ENCODE measurements around the gene ERGIC1. TPM values are rescaled to one million over a fixed set of nuclear protein-coding genes. Genes with fewer than 3 reads are reported as not detected.

ERGIC1 gene
- total RNA-seq, 1 donor from 2014 or later, result 184 TPM

DNA sequence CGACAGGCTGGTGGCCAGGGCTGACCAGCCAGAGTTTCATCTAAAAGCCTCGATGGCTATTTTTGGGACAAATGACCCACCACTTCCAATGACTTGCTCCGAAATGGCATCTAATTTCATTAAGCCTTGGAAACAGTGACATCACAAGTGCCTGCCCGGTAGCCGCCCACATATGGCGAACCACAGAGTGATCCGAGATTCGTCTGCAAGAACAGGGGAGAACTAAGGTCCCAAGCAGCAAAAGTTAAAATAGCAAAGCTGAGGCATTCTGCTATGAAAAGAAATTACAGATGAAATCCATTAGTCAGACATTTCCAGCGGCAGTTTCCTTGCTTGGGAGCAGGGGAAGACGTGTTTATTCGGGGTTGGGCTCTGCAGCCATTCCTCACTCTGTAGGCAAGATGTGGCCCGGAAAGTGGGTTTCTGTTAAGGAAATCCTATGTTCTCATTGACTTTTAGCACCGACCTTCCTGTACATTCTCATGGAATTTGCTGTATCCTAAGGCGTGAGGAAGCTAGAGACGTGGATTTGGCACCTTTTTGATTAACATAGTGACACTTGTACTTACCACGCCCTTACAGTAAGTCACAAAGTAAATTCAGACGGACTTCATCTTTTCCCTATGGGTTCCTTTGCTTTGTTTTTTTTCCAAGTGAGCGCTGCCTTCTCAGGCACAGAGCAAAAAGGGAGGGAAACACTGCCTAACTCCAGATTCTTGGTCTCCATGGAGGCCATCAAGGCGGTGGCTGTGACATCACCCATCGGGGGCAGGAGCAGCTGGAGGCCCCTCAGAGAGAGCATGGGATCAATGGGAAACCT is 45.1 kb downstream of the ERGIC1 start:
- no peaks in the 10 kb centered on the region for H3K36me3 ChIP-seq
- H3K4me1 ChIP-seq, result peaks cover 9 to 36% of the 10 kb centered on the region in 2 donors
- peak overlapping the region; percentile 99 for H3K27ac ChIP-seq
- peak; percentile 69 to 94 for DNase-seq (ENCODE audit: low spot score in 2 of 2)
- intact Hi-C loops (cut with DNase I), result no loop called here
- TF ChIP-seq, protein P1, sequence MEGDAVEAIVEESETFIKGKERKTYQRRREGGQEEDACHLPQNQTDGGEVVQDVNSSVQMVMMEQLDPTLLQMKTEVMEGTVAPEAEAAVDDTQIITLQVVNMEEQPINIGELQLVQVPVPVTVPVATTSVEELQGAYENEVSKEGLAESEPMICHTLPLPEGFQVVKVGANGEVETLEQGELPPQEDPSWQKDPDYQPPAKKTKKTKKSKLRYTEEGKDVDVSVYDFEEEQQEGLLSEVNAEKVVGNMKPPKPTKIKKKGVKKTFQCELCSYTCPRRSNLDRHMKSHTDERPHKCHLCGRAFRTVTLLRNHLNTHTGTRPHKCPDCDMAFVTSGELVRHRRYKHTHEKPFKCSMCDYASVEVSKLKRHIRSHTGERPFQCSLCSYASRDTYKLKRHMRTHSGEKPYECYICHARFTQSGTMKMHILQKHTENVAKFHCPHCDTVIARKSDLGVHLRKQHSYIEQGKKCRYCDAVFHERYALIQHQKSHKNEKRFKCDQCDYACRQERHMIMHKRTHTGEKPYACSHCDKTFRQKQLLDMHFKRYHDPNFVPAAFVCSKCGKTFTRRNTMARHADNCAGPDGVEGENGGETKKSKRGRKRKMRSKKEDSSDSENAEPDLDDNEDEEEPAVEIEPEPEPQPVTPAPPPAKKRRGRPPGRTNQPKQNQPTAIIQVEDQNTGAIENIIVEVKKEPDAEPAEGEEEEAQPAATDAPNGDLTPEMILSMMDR (IDR thresholded peaks at IDR 0.05), result no peak
- H3K4me3 ChIP-seq, result peak overlapping the region; percentile 22
- H3K9me3 ChIP-seq, result no peaks in the 10 kb centered on the region
- no peaks in the 10 kb centered on the region for H3K27me3 ChIP-seq

- Histone ChIP-seq H3K9me3 (no peaks in the 10 kb centered on the region), H3K27ac (peak overlapping the region; percentile 99), H3K36me3 (no peaks in the 10 kb centered on the region), H3K4me1 (peaks cover 8 to 37% of the 10 kb centered on the region in 2 donors), H3K4me3 (no peak overlapping the region), H3K27me3 (no peaks in the 10 kb centered on the region)
- TF ChIP-seq, protein P1 (IDR thresholded peaks at IDR 0.05), result no peak
- intact Hi-C loops (cut with DNase I), result no loop called here
- DNase-seq (ENCODE audit: low spot score in 2 of 2), result no peak
These were observed 47.8 kb downstream of the ERGIC1 start for GRCh38 chr5:172881691-172882370.

DNA sequence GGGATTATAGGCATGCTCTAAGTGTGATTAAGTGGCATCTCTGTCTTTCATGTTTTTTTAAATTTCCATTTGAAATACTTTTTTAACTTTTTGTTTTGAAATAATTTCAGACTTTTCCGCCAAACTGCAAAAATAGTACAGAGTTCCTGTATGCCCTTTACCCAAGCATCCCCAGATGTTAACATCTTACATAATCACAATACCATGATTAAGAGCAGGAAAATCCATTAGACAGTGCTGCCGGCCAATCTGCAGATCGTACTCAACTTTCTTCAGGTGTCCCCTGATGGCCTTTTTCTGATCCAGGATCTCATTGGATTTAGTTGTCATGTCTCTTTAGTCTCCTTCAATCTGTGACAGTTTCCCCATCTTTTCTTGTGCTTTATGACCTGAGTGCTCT is 49.0 kb downstream of the ERGIC1 start:
- Histone ChIP-seq H3K27me3 (no peaks in the 10 kb centered on the region), H3K4me3 (no peak overlapping the region), H3K36me3 (no peaks in the 10 kb centered on the region), H3K4me1 (peaks cover 8 to 40% of the 10 kb centered on the region in 2 donors), H3K27ac (peak overlapping the region; percentile 99), H3K9me3 (no peaks in the 10 kb centered on the region)
- no peak for DNase-seq (ENCODE audit: low spot score in 2 of 2)
- intact Hi-C loops (cut with DNase I), result no loop called here
- TF ChIP-seq, protein P1 (IDR thresholded peaks at IDR 0.05), result no peak

GRCh38 chr5:172885597-172886340 is 51.7 kb downstream of the ERGIC1 start:
- Histone ChIP-seq H3K27ac (peak overlapping the region; percentile 99), H3K4me1 (peaks cover 11 to 38% of the 10 kb centered on the region in 2 donors)
- TF ChIP-seq, protein P1 (IDR thresholded peaks at IDR 0.05), result no peak

GRCh38 chr5:172886476-172886875 is 52.4 kb downstream of the ERGIC1 start:
- intact Hi-C loops (cut with DNase I), result no loop called here
- H3K4me3 ChIP-seq, result peak overlapping the region in 1 of 2 donors; percentile 2
- H3K27me3 ChIP-seq, result no peaks in the 10 kb centered on the region
- DNase-seq (ENCODE audit: low spot score in 2 of 2), result no peak
- TF ChIP-seq, protein P1 (IDR thresholded peaks at IDR 0.05), result no peak
- peaks cover 0 to 9% of the 10 kb centered on the region in 2 donors for H3K36me3 ChIP-seq
- no peaks in the 10 kb centered on the region for H3K9me3 ChIP-seq
- H3K4me1 ChIP-seq, result peaks cover 18 to 46% of the 10 kb centered on the region in 2 donors
- H3K27ac ChIP-seq, result peak overlapping the region; percentile 99

More at GRCh38 chr5:172885597-172886340, 51.7 kb downstream of the ERGIC1 start:
- intact Hi-C loops (cut with DNase I), result no loop called here
- Histone ChIP-seq H3K36me3 (peaks cover 0 to 9% of the 10 kb centered on the region in 2 donors), H3K27me3 (no peaks in the 10 kb centered on the region), H3K4me3 (no peak overlapping the region), H3K9me3 (no peaks in the 10 kb centered on the region)
- no peak for DNase-seq (ENCODE audit: low spot score in 2 of 2)
